ENCODE results near the gene NDUFS6.
A peak's percentile ranks its signal among the peaks of the same experiment; 100 is the strongest.

The NDUFS6 gene

DNA sequence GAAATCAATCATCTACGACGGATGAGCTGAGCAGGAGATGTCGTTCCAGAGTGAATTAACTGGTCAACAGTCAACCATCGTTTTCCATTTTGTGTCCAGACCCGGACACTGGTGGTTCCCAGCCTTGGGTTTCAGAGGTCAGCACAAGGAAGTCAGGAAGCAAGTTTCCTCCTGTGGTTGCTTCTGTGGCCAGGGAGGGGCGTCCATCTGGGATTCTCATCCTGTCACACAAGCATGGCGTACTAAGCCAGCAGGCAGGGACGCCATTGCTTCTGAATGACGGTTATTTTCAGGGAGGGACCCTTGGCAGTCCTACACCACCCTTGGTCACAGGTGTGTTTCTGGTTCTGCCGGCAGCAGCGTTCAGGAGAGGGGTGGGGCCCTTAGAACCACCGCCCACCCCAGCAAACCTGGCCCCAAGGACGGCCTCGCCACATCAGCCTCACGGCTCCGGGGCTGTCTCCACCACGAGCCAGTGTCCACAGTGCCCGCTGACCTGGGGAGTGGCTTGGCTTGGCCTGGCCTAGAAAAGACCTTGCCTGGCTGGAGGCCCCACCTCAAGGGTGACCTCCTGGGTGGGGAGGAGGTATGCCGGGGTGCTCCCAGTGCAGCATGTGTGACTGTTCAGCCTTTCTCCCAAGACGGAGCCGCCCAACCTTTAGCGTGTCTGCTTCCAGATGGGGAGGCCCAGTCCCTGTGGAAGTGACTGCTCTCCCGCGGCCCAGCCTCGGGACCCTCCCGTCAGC lies 25.2 kb downstream of the NDUFS6 start:
- ChIA-PET CTCF (no interaction called here), POLR2A (ENCODE audit: low non-redundant PET) (no interaction called here)
- no peak overlapping the region for H3K27ac ChIP-seq
- DNase-seq (ENCODE audit: low spot score): no peak
- TF ChIP-seq, protein P1, sequence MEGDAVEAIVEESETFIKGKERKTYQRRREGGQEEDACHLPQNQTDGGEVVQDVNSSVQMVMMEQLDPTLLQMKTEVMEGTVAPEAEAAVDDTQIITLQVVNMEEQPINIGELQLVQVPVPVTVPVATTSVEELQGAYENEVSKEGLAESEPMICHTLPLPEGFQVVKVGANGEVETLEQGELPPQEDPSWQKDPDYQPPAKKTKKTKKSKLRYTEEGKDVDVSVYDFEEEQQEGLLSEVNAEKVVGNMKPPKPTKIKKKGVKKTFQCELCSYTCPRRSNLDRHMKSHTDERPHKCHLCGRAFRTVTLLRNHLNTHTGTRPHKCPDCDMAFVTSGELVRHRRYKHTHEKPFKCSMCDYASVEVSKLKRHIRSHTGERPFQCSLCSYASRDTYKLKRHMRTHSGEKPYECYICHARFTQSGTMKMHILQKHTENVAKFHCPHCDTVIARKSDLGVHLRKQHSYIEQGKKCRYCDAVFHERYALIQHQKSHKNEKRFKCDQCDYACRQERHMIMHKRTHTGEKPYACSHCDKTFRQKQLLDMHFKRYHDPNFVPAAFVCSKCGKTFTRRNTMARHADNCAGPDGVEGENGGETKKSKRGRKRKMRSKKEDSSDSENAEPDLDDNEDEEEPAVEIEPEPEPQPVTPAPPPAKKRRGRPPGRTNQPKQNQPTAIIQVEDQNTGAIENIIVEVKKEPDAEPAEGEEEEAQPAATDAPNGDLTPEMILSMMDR (conservative IDR thresholded peaks at IDR 0.05; ENCODE audit: low read depth): no peak

DNA sequence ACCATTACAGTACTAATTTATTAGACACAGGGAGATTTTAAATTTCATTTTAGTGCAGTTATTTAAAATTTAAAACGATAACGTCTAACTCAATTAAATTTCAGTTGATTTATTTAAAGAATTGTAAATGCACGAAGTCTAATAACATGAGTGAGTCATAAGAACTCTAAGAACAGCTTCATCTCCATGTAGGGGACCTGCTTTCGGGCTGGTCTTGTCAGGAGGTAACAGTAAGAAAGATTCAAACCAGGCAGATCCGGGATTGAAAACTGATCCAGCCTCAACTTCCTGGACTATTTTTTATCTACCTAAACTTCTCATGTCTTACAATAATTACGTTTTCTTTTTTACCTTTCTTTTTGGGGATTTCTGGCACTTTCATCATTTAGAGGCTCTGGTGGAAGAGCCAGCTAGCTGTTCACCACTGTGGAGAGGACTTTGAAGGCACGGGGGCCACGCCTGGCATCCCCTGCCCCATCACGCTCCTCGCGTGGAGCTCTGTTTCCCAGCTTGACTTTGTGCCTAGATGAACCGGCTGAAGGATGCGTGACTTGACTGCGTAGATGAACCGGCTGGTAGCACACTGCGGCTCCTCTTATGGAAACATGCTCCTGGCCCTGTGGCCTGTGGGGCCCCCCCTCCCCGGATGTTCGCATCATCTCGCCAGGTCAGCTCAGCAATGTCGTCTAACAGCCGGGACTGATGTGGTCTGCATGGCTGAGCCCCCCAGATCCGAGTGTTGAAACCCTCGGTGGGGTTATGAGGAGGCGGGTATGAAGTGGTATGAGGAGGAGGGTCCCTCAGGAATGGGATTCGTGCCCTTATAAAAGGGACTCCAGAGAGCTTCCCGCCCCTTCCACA lies 26.0 kb downstream of the NDUFS6 start:
- no peak for DNase-seq (ENCODE audit: low spot score)
- POLR2A ChIA-PET (ENCODE audit: low non-redundant PET): no interaction called here
- TF ChIP-seq, protein P1 (conservative IDR thresholded peaks at IDR 0.05; ENCODE audit: low read depth): no peak
- H3K27ac ChIP-seq: no peak overlapping the region
- CTCF ChIA-PET: no interaction called here

DNA sequence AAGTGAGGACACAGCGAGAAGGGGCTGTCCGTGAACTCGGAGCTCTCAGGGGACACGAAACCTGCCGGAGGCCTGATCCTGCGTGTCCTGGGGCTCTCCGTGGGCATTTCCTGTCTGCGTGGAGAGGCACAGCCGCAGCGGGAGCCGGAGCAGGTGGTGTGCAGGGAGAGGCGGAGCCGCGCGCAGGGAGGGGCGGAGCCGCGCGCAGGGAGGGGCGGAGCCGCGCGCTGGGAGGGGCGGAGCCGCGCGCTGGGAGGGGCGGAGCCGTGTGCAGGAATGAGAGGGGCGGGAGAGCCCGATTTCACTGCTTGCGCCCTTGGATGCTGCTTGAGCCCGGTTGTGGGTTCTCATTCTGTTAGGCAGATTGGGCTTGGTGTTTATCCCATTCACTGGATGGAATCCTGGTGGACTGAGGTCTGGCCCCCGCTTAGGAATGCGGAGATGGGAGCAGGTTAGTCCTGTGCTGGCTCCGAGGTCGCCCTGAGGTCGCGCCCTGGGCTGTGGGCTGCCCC lies 26.7 kb downstream of the NDUFS6 start:
- no peak overlapping the region for H3K27ac ChIP-seq
- ChIA-PET POLR2A (ENCODE audit: low non-redundant PET) (no interaction called here), CTCF (interaction anchor here (0.5 kb wide), 1 partner anchor 838 kb away, joined by 3 read pairs; no protein-coding TSS in a partner anchor)
- DNase-seq (ENCODE audit: low spot score): peak; percentile 5
- TF ChIP-seq, protein P1 (conservative IDR thresholded peaks at IDR 0.05; ENCODE audit: low read depth): no peak

DNA sequence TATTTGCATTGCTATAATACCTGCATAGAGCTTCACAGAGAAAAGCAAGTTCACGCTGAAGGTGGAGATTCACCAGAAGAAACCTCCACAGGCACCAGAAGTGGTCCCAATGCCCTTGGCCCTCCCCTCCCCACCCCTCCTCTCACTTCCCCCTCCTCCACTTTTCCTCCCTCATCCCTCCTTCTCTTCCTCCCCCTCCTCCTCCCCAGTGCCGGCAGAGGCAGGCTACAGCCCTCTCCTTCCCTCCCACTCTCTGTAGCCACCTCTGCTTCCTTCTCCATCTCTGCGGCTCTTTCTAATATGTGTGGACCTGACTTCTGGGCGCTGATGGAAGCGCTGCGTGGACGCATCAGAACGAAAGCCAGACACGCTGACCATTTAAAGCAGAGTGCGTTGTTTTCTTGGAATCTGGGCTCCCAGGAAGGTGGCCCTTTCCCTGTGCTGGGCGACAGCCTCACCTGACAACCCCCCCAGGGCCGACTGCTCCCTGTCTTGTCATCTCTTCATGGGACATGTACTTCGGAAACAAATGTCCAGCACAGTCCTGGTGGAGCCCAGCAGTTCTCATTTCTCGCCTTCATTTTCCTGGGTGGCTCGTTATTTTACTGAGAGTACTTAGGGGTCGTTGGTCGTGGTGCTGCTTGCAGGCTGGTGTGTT lies 29.5 kb downstream of the NDUFS6 start:
- POLR2A ChIA-PET (ENCODE audit: low non-redundant PET): no interaction called here
- no peak for DNase-seq (ENCODE audit: low spot score)
- TF ChIP-seq, protein P1 (conservative IDR thresholded peaks at IDR 0.05; ENCODE audit: low read depth): no peak

DNA sequence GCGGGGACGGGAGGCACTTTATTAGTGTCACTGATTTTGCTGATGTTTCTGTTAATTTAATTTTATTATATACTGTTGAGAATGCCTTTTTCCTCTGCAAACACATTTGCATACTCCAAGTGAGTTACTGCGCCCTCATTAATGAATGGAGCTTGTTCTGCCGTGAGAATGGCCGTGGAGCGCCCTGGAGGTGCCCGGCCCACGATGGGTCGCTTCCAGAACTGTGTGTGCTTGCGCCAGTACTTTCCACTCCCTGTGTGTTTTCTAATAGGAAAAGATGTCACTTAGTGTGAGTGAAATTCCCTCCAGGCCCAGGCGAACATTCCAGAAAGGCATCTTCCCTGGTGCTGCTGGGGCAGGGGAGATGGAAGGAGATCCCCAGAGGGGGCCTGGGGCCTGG lies 30.1 kb downstream of the NDUFS6 start:
- DNase-seq (ENCODE audit: low spot score): no peak
- ChIA-PET CTCF (no interaction called here), POLR2A (ENCODE audit: low non-redundant PET) (no interaction called here)
- TF ChIP-seq, protein P1 (conservative IDR thresholded peaks at IDR 0.05; ENCODE audit: low read depth): no peak
- no peak overlapping the region for H3K27ac ChIP-seq

More for the DNA sequence above, 29.5 kb downstream of the NDUFS6 start:
- CTCF ChIA-PET: no interaction called here
- H3K27ac ChIP-seq: no peak overlapping the region

DNA sequence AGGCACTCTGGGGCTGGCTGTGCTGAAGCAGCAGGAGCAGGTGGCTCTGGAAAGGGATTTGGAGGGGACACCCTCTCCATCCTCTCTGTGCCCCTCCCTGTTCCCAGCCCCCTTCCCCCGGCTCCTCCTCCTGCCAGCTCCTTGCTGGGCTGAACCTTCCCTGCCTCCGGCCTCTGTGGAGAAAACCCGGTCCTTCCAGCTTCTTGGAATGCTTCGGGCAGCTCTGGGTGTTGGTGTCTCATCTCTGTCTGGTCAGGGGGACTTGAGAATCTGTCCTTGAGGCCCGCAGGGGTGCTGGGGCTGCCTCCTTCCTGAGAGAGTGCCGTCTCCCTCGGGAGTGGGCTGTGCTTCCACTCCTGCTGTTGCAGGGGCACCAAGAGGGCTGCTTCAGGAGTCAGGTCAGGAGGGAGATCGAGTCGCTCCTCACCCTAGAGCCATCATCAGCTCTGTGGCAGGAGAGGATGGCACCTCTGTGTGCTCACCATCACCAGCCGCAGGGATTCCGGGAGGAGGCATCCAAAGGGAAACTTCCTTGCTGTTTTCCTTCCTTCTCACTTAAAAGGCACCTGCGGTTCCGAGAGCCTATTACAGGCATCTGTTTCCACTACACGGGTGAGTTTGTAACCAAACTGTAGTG lies 30.6 kb downstream of the NDUFS6 start:
- no peak for DNase-seq (ENCODE audit: low spot score)
- TF ChIP-seq, protein P1 (conservative IDR thresholded peaks at IDR 0.05; ENCODE audit: low read depth): no peak
- CTCF ChIA-PET: no interaction called here
- no peak overlapping the region for H3K27ac ChIP-seq
- POLR2A ChIA-PET (ENCODE audit: low non-redundant PET): no interaction called here
